Cardiac fibroblast (primary cell): Measurements from ENCODE around the gene BLNK.
A peak's percentile ranks its signal among the peaks of the same experiment; 100 is the strongest.

Experiments
- DNase-seq, 2 donors: peaks; one replicate each; pipeline versions ENCODE4 v3.0.0 to v3.0.0-alpha.2; 2010; ENCODE audit warnings: low read depth in 2 of 2
- H3K4me3 ChIP-seq, 2 donors: replicated peaks in 1 of 2; 1 replicate in 1 of 2; 2 replicates in 1 of 2; pipeline ENCODE4 v1.5.1; 2011; ENCODE audit warnings: low read depth in 2 of 2, low read length in 2 of 2, mild to moderate bottlenecking in 2 of 2, moderate library complexity in 1 of 2
- TF ChIP-seq, protein P1 (sequence below): IDR thresholded peaks from one replicate; pipeline ENCODE4 v1.5.1; 2011; ENCODE audit warnings: low read depth, mild to moderate bottlenecking, low read length, inconsistent platforms

Gene BLNK

GRCh38 chr10:96288151-96288621 is 16.8 kb upstream of the BLNK start:
- DNase-seq, result no peak
- TF ChIP-seq, protein P1, sequence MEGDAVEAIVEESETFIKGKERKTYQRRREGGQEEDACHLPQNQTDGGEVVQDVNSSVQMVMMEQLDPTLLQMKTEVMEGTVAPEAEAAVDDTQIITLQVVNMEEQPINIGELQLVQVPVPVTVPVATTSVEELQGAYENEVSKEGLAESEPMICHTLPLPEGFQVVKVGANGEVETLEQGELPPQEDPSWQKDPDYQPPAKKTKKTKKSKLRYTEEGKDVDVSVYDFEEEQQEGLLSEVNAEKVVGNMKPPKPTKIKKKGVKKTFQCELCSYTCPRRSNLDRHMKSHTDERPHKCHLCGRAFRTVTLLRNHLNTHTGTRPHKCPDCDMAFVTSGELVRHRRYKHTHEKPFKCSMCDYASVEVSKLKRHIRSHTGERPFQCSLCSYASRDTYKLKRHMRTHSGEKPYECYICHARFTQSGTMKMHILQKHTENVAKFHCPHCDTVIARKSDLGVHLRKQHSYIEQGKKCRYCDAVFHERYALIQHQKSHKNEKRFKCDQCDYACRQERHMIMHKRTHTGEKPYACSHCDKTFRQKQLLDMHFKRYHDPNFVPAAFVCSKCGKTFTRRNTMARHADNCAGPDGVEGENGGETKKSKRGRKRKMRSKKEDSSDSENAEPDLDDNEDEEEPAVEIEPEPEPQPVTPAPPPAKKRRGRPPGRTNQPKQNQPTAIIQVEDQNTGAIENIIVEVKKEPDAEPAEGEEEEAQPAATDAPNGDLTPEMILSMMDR, result no peak
- H3K4me3 ChIP-seq, result no peak overlapping the region

DNA sequence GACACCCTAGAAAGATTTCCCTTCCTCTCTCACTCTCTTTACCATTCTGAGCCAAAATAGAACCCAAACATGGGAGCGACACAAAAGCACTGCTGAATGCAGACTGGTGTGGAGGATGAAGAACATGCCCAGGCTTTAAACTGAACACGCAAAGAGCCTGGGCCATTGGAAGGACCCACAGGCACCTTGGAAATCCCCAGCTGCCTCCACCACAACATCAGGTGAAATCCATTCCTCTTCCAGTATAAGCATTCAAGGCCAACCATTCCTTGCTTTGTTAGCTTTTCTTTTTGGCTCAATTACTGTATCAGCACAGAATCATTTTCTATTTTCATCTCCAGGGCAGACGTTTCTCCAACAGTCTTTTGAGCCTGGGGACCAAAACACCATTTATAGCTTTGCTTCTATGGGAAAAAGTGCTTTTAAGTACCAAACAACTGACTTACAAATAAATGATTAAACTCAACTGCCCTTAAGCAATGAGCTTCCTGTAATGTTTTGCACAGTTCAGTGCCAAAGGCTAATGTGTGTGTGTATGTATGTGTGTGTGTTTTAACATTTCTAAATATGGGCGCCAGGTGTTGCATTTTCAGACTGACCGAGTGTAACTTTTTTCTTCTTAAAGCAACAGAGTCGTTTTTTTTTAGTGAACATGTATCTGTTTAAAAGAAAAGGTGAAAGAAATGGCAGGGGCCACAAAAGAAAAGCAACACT is 16.2 kb upstream of the BLNK start:
- TF ChIP-seq, protein P1, result no peak
- peak; percentile 2 for DNase-seq
- H3K4me3 ChIP-seq, result no peak overlapping the region

- TF ChIP-seq, protein P1, result no peak
- DNase-seq, result no peak
- H3K4me3 ChIP-seq, result no peak overlapping the region
Measured at GRCh38 chr10:96285331-96285752, 14.0 kb upstream of the BLNK start.

DNA sequence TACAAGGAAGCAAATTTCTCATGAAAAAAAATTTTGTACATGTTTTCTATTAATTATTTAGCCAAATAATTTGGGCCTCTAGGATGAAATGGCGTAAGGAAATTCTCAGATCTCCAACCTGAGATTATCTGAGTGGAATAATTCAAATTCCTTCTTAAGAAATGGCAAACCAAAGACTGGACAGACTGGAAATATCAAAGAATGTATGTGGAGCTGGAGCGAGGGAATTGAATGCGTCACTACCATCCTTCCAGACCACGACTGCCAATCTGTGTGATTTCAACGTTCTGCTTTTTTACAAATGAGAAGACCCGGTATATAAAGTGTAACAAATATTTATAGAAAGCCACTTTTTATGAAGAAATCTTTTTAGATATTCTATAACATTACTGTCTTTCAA is 12.4 kb upstream of the BLNK start:
- DNase-seq, result no peak
- no peak overlapping the region for H3K4me3 ChIP-seq
- TF ChIP-seq, protein P1, result no peak

DNA sequence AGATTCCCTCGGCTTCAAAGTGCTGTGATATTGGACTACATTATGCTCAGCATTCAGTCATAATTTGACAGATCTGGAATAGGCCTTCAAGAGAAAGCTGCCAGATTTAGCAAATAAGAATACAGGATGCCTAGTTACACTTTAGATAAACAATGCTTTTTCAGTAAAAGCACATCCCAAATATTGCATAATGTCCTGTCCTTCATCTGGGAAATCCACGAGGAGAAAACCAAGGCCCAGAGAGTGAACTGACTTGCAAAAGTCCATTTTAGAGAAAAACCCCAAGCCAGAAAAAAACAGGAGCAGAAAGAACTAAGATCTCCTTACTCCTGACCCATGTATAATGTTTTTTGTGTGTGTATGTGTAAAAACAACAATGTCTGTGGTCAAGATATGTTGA is 12.0 kb upstream of the BLNK start:
- no peak for DNase-seq
- no peak overlapping the region for H3K4me3 ChIP-seq
- TF ChIP-seq, protein P1, result no peak

DNA sequence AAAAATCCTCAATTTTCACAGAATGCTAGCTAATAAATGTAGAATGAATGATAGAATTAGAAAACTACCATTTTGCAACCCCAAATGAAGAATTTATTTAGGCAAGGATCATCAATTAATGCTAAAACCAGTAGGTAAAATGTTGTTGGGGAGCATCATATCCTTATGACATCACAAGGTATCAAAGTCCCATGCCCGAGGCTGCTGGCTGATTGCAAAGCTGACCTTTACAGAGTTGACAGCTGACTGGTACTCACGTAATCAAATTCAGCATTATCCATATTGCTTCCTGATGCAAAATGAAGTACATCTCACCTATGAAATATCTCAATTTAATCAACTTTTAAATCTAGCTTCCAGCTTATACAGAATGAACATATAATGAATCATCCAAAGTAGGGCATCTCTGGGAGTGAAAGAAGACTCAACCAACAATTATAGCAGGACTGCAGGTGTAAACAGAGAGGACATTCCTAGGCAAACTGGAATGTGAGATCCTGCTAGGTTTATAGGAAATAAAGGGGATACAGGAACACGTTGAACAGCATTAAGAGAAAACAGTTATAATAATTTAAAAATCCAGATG is 10.2 kb upstream of the BLNK start:
- TF ChIP-seq, protein P1, result no peak
- no peak overlapping the region for H3K4me3 ChIP-seq
- DNase-seq, result no peak
